ENCODE data around the gene RNF214.

DNA sequence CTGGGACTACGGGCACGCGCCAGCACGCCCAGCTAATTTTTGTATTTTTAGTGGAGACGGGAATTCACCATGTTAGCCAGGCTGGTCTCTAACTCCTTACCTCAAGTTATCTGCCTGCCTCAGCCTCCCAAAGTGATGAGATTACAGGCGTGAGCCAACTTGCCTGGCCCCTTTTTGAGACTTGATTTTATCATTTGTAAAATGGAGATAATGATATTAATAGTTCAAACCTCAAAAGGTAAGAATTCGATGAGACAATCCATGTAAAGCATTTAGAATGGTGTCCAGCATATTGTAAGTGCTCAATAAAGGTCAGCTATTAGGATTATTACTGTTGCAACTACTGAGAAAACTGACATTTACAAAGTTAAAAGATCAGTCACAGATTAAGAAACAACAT lies 86.3 kb downstream of the RNF214 start:
- TF ChIP-seq, protein P1, sequence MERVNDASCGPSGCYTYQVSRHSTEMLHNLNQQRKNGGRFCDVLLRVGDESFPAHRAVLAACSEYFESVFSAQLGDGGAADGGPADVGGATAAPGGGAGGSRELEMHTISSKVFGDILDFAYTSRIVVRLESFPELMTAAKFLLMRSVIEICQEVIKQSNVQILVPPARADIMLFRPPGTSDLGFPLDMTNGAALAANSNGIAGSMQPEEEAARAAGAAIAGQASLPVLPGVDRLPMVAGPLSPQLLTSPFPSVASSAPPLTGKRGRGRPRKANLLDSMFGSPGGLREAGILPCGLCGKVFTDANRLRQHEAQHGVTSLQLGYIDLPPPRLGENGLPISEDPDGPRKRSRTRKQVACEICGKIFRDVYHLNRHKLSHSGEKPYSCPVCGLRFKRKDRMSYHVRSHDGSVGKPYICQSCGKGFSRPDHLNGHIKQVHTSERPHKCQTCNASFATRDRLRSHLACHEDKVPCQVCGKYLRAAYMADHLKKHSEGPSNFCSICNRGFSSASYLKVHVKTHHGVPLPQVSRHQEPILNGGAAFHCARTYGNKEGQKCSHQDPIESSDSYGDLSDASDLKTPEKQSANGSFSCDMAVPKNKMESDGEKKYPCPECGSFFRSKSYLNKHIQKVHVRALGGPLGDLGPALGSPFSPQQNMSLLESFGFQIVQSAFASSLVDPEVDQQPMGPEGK (CRISPR knock-in tag; IDR thresholded peaks at IDR 0.05; ENCODE audit: borderline replicate concordance) = no peak
- TF ChIP-seq RARB (CRISPR knock-in tag; IDR thresholded peaks at IDR 0.05) = no peak
- no peak for TF ChIP-seq ZNF8 (CRISPR knock-in tag; IDR thresholded peaks at IDR 0.05)
- TF ChIP-seq, protein P2, sequence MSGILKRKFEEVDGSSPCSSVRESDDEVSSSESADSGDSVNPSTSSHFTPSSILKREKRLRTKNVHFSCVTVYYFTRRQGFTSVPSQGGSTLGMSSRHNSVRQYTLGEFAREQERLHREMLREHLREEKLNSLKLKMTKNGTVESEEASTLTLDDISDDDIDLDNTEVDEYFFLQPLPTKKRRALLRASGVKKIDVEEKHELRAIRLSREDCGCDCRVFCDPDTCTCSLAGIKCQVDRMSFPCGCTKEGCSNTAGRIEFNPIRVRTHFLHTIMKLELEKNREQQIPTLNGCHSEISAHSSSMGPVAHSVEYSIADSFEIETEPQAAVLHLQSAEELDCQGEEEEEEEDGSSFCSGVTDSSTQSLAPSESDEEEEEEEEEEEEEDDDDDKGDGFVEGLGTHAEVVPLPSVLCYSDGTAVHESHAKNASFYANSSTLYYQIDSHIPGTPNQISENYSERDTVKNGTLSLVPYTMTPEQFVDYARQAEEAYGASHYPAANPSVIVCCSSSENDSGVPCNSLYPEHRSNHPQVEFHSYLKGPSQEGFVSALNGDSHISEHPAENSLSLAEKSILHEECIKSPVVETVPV (CRISPR knock-in tag; IDR thresholded peaks at IDR 0.05) = no peak
- TF ChIP-seq ZC3H10 (CRISPR knock-in tag; IDR thresholded peaks at IDR 0.05) = no peak
- no peak for TF ChIP-seq SNAI2 (CRISPR knock-in tag; IDR thresholded peaks at IDR 0.05)
- no peak for TF ChIP-seq ZFP3 (CRISPR knock-in tag; IDR thresholded peaks at IDR 0.05)
- TF ChIP-seq OSR1 (CRISPR knock-in tag; IDR thresholded peaks at IDR 0.05) = no peak
- no peak for TF ChIP-seq TOX (CRISPR knock-in tag; IDR thresholded peaks at IDR 0.05; ENCODE audit: borderline replicate concordance)
- TF ChIP-seq, protein P3, sequence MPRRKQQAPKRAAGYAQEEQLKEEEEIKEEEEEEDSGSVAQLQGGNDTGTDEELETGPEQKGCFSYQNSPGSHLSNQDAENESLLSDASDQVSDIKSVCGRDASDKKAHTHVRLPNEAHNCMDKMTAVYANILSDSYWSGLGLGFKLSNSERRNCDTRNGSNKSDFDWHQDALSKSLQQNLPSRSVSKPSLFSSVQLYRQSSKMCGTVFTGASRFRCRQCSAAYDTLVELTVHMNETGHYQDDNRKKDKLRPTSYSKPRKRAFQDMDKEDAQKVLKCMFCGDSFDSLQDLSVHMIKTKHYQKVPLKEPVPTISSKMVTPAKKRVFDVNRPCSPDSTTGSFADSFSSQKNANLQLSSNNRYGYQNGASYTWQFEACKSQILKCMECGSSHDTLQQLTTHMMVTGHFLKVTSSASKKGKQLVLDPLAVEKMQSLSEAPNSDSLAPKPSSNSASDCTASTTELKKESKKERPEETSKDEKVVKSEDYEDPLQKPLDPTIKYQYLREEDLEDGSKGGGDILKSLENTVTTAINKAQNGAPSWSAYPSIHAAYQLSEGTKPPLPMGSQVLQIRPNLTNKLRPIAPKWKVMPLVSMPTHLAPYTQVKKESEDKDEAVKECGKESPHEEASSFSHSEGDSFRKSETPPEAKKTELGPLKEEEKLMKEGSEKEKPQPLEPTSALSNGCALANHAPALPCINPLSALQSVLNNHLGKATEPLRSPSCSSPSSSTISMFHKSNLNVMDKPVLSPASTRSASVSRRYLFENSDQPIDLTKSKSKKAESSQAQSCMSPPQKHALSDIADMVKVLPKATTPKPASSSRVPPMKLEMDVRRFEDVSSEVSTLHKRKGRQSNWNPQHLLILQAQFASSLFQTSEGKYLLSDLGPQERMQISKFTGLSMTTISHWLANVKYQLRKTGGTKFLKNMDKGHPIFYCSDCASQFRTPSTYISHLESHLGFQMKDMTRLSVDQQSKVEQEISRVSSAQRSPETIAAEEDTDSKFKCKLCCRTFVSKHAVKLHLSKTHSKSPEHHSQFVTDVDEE (CRISPR knock-in tag; IDR thresholded peaks at IDR 0.05) = no peak
- no peak for TF ChIP-seq ARNTL (CRISPR knock-in tag; IDR thresholded peaks at IDR 0.05; ENCODE audit: borderline replicate concordance, low read depth)
- TF ChIP-seq ZNF565 (CRISPR knock-in tag; conservative IDR thresholded peaks at IDR 0.05; ENCODE audit: low read depth) = no peak

All from SK-N-SH treated with all-trans-retinoic acid at 6 μM for 48 hours (cell line).